Endometrial microvascular endothelial cells (primary cell): Measurements from ENCODE around the gene MAPK7. TPM values are rescaled to one million over a fixed set of nuclear protein-coding genes. Genes with fewer than 3 reads are reported as not detected.

Experiments
- in situ Hi-C: cut with HindIII; loops from 2 replicates; pipeline ENCODE4 v1.10.0; 2017; ENCODE audit warnings: low sequenced_read_pairs, low pct_unique_long_range_greater_than_20kb; ENCODE audit errors: inconsistent ontology term
- total RNA-seq: library from RNA; depleted of rRNA; stranded (reverse); fragments of >200 nt; gene quantifications from one replicate; pipeline ENCODE4 v1.2.3, GENCODE V29; 2015; ENCODE audit errors: inconsistent ontology term

The MAPK7 gene
- total RNA-seq, 1 donor from 2014 or later, result 21.9 TPM

GRCh38 chr17:19359856-19360255, 18.4 kb upstream of the MAPK7 start:
- in situ Hi-C loops, result loop anchor here (25.0 kb wide), 1 partner anchor 102 kb away; no protein-coding TSS in a partner anchor

- in situ Hi-C loops, result loop anchor here (25.0 kb wide), 1 partner anchor 102 kb away; no protein-coding TSS in a partner anchor
Observed at GRCh38 chr17:19360772-19361171, 17.5 kb upstream of the MAPK7 start.

GRCh38 chr17:19361326-19361725, 17.0 kb upstream of the MAPK7 start:
- in situ Hi-C loops, result loop anchor here (25.0 kb wide), 1 partner anchor 101 kb away; no protein-coding TSS in a partner anchor

GRCh38 chr17:19361944-19362276, 16.4 kb upstream of the MAPK7 start:
- in situ Hi-C loops, result loop anchor here (25.0 kb wide), 1 partner anchor 100 kb away; no protein-coding TSS in a partner anchor

- in situ Hi-C loops, result loop anchor here (25.0 kb wide), 1 partner anchor 100 kb away; no protein-coding TSS in a partner anchor
Observed at GRCh38 chr17:19362277-19363113, 15.8 kb upstream of the MAPK7 start, which contains the start of gene B9D1. TSS of gene B9D1 (minus strand) at chr17:19362723. CDS start at chr17:19362569, 154 bp downstream.

- in situ Hi-C loops, result loop anchor here (25.0 kb wide), 1 partner anchor 99 kb away; no protein-coding TSS in a partner anchor
Observed at GRCh38 chr17:19363114-19363438, 15.2 kb upstream of the MAPK7 start.

- in situ Hi-C loops, result loop anchor here (25.0 kb wide), 1 partner anchor 99 kb away; no protein-coding TSS in a partner anchor
Observed at GRCh38 chr17:19363460-19364035, 14.8 kb upstream of the MAPK7 start.

GRCh38 chr17:19364699-19365498, 13.4 kb upstream of the MAPK7 start:
- in situ Hi-C loops, result loop anchor here (25.0 kb wide), 1 partner anchor 97 kb away; no protein-coding TSS in a partner anchor

- in situ Hi-C loops, result loop anchor here (25.0 kb wide), 1 partner anchor 97 kb away; no protein-coding TSS in a partner anchor
Observed at GRCh38 chr17:19365499-19365817, 12.8 kb upstream of the MAPK7 start.

GRCh38 chr17:19365833-19366636, 12.3 kb upstream of the MAPK7 start:
- in situ Hi-C loops, result loop anchor here (25.0 kb wide), 1 partner anchor 96 kb away; no protein-coding TSS in a partner anchor

- in situ Hi-C loops, result loop anchor here (25.0 kb wide), 1 partner anchor 96 kb away; no protein-coding TSS in a partner anchor
Observed at GRCh38 chr17:19366637-19366972, 11.7 kb upstream of the MAPK7 start.

- in situ Hi-C loops, result loop anchor here (25.0 kb wide), 1 partner anchor 94 kb away; no protein-coding TSS in a partner anchor
Observed at GRCh38 chr17:19368229-19368628, 10.1 kb upstream of the MAPK7 start.

GRCh38 chr17:19369107-19369778, 9.1 kb upstream of the MAPK7 start:
- in situ Hi-C loops, result loop anchor here (25.0 kb wide), 1 partner anchor 93 kb away; no protein-coding TSS in a partner anchor

GRCh38 chr17:19369846-19370492, 8.3 kb upstream of the MAPK7 start:
- in situ Hi-C loops, result loop anchor here (25.0 kb wide), 1 partner anchor 92 kb away; no protein-coding TSS in a partner anchor

GRCh38 chr17:19370493-19370960, 7.8 kb upstream of the MAPK7 start:
- in situ Hi-C loops, result loop anchor here (25.0 kb wide), 1 partner anchor 92 kb away; no protein-coding TSS in a partner anchor

GRCh38 chr17:19371259-19372010, 6.9 kb upstream of the MAPK7 start:
- in situ Hi-C loops, result loop anchor here (25.0 kb wide), 1 partner anchor 91 kb away; no protein-coding TSS in a partner anchor
